IPS-15b (cell line): ENCODE data around the gene LRP1-AS.

Experiments
- H3K27me3 ChIP-seq: one replicate; pipeline ENCODE4 v1.6.1; 2013; ENCODE audit warnings: low read length; ENCODE audit not compliant: control insufficient read depth, insufficient read depth
- H3K36me3 ChIP-seq: one replicate; pipeline ENCODE4 v1.6.1; 2013; ENCODE audit warnings: low read length; ENCODE audit not compliant: control insufficient read depth, insufficient read depth
- H3K4me1 ChIP-seq: one replicate; pipeline ENCODE4 v1.6.1; 2013; ENCODE audit warnings: mild to moderate bottlenecking, low read length; ENCODE audit not compliant: control insufficient read depth, insufficient read depth
- H3K4me3 ChIP-seq: one replicate; pipeline ENCODE4 v1.5.1; 2013; ENCODE audit warnings: low read depth, low read length
- H3K9ac ChIP-seq: one replicate; pipeline ENCODE4 v1.6.1; 2013; ENCODE audit warnings: low read depth, mild to moderate bottlenecking, low read length
- H3K9me3 ChIP-seq: one replicate; pipeline ENCODE4 v1.6.1; 2013; ENCODE audit warnings: mild to moderate bottlenecking, low read length; ENCODE audit not compliant: control insufficient read depth, insufficient read depth

LRP1-AS gene

DNA sequence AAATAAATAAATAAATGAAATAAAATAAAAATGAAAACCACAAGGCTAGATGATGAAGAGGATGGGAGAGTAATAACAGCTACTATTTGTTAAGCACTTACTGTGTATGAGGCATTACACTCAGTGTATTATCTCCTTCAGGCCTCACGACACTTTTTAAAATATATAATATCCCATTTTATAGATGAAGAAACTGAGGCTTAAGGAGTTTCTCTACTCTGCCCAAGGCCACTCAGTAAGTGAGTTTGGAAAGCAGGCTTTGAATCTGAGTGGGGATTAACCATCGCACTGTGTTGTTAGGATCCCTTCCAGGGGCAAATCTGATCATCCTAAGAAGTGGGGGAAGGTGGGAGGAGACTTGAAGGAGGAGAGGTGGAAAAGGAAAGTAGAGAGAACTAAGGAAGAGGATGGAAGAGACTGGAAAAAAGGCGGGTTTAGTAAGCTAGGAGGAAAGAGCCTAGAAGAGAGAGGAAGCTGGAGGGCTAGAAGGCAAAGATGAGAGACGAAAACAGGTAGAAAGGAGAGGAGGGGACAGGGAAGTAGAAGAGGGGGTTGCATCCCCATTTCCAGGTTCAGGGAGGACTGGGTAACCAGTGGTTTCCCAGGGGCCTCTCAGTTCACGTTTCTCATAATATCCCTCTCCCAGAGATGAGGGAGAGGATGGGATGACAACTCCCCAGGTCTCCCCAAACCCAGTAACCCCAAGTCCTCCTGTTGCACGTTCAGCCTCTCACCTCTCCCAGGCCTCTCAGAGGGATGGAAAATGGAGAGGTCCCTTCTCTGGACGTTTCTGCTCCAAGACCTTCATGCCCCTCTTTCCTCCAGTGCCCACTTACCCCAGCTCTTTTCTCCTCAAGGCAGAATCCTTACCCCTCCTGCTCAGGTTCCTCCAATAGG is 38.0 kb downstream of the LRP1-AS start:
- H3K4me1 ChIP-seq: peaks cover 14% of the 10 kb centered on the region
- no peaks in the 10 kb centered on the region for H3K9me3 ChIP-seq
- peak overlapping the region; percentile 82 for H3K4me3 ChIP-seq
- H3K36me3 ChIP-seq: peaks cover 20% of the 10 kb centered on the region
- peak overlapping the region; percentile 65 for H3K9ac ChIP-seq
- no peaks in the 10 kb centered on the region for H3K27me3 ChIP-seq

GRCh38 chr12:57107456-57108155 is 39.8 kb downstream of the LRP1-AS start:
- H3K9ac ChIP-seq: no peak overlapping the region
- peaks cover 24% of the 10 kb centered on the region for H3K36me3 ChIP-seq
- H3K4me3 ChIP-seq: no peak overlapping the region
- H3K9me3 ChIP-seq: no peaks in the 10 kb centered on the region
- H3K4me1 ChIP-seq: peaks cover 14% of the 10 kb centered on the region
- H3K27me3 ChIP-seq: no peaks in the 10 kb centered on the region

DNA sequence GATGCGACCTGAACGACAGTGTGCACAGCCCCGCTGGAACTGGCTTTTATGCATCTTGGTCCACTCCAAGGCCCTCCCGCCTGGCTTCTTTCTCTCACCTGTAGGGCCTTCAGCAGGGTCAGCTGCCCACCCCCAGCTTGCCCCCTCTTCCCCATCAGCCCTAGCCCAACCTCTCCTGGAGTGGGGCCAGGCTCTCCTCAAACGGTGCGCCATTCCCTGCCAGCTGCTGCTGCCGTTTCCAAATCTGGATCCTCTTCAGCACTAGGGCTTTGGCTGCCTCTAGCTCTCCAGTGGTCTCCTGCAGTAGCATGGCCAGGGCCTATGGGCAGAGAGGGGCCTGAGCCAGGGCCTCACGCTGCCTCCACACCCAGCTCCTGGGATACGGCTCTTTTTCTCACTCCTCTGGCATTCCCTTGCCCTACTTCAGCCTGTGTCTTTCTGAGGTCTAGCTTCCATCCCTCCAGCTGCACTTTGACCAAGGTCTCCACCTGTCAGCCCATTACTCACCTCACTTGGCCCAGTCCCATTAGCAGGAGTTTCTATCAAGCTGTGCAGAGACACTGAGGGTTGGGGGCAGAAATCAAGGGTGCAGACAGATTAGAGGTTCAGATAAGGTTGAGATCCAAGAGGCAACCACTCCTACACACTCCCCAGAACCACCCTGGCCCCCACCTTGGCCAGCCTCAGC is 41.3 kb downstream of the LRP1-AS start:
- Histone ChIP-seq H3K27me3 (no peaks in the 10 kb centered on the region), H3K9ac (no peak overlapping the region), H3K4me1 (peaks cover 9% of the 10 kb centered on the region), H3K9me3 (no peaks in the 10 kb centered on the region), H3K4me3 (no peak overlapping the region), H3K36me3 (peaks cover 29% of the 10 kb centered on the region)

DNA sequence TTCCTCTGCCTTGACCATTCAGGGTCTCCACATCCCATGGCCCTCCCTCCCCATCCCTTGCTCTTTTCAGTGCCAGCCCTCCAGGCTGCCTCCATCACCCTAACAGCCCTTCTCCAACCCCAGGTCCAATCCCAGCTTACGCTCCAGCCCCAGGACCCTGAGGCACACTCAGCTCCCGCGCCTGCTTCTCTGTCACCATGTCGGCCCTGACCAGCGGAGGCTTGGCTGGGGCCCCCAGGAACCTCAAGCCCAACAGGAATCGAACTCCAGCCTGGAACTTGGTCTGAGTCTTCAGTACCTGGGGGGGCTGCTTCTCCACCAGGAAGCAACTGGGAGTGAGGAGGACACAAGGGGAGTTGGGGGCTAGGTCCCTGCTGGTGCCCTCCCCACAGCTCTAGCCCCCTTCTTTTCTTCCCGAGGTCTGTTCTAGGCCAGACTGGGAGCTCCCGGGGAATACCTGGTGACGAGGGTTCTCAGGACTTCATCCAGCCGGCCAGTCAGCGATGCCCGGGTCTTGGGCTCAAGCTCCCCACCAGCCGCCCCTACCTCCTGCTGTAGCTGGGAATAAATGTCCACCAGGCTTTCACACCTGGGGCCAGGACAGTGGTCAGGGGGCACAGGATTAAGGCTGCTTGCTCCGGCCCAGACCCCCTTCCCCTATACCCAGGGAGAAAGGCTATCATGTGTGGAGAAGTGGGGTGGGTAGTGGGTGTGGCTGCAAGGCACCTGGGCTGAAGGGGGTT is 42.2 kb downstream of the LRP1-AS start:
- Histone ChIP-seq H3K36me3 (peaks cover 29% of the 10 kb centered on the region), H3K4me1 (peaks cover 9% of the 10 kb centered on the region), H3K4me3 (no peak overlapping the region)

GRCh38 chr12:57104292-57104910 is 43.0 kb downstream of the LRP1-AS start:
- no peak overlapping the region for H3K4me3 ChIP-seq
- no peaks in the 10 kb centered on the region for H3K9me3 ChIP-seq
- H3K27me3 ChIP-seq: no peaks in the 10 kb centered on the region
- no peak overlapping the region for H3K9ac ChIP-seq
- H3K4me1 ChIP-seq: peaks cover 2% of the 10 kb centered on the region
- peaks cover 32% of the 10 kb centered on the region for H3K36me3 ChIP-seq

More for the DNA sequence above, 42.2 kb downstream of the LRP1-AS start:
- H3K27me3 ChIP-seq: no peaks in the 10 kb centered on the region
- no peak overlapping the region for H3K9ac ChIP-seq
- H3K9me3 ChIP-seq: no peaks in the 10 kb centered on the region

GRCh38 chr12:57103856-57104255 is 43.6 kb downstream of the LRP1-AS start:
- no peaks in the 10 kb centered on the region for H3K27me3 ChIP-seq
- H3K4me3 ChIP-seq: no peak overlapping the region
- H3K4me1 ChIP-seq: no peaks in the 10 kb centered on the region
- H3K9me3 ChIP-seq: no peaks in the 10 kb centered on the region
- no peak overlapping the region for H3K9ac ChIP-seq
- peaks cover 34% of the 10 kb centered on the region for H3K36me3 ChIP-seq

DNA sequence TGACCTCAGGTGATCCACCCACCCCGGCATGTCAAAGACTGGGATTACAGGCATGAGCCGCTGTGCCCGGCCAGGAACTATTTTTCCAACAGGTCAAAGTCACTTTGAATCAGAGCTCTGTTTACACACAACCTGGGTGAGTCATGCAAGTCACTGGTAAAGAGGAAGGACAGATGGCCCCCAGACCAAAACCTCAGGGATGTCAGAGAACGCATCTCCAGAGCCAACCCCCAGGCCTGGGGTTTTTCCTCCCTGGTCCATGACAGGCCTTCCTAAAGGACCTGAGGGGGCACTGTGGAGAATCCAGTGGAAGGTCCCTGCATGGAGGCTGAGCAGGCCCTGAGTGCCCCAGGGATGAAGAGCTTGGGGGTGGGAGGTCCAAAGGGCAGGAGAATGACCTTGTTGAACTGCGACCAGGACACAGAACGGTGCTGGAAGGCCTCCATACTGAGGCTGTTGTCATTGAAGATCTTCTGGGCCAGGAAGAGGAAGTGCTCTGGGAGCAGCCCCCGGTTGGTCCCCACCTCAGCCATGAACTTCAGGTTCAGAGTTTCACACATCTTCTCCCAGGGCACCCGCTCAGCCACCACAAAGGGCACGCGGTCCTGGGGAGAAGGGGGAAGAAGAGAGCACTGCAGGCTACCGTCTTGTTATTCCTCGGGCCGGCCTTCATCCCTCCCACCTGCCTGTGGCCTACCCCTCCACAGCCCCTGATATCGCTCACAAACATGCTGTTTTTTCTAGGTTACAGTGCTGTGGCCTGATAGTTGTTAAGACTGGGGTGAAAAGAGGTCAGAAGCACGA is 45.3 kb downstream of the LRP1-AS start:
- Histone ChIP-seq H3K4me1 (no peaks in the 10 kb centered on the region), H3K36me3 (peaks cover 36% of the 10 kb centered on the region), H3K9me3 (no peaks in the 10 kb centered on the region), H3K27me3 (no peaks in the 10 kb centered on the region), H3K4me3 (no peak overlapping the region), H3K9ac (no peak overlapping the region)

DNA sequence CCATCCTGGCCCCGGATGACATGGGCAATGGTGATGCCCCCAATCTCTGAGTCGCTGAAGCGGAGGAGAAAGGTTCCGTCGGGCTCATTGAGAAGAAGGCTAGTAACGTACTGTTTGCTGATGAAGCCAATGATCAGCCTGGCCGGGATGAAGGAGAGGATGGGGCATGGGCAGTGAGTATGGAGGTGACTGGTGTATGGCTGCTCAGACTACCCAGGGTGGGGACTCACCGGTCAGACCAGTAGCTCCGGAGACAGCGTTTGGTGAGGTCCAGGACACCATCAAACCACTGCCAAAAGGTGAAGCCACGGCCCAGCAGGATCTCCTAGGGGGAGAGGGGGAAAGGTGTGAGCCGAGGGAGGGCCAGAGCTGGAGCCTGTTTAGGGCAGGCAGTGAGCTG is 47.7 kb downstream of the LRP1-AS start:
- no peak overlapping the region for H3K4me3 ChIP-seq
- H3K36me3 ChIP-seq: peaks cover 27% of the 10 kb centered on the region
- H3K9ac ChIP-seq: no peak overlapping the region
- no peaks in the 10 kb centered on the region for H3K27me3 ChIP-seq
- H3K9me3 ChIP-seq: no peaks in the 10 kb centered on the region
- H3K4me1 ChIP-seq: peaks cover 2% of the 10 kb centered on the region

DNA sequence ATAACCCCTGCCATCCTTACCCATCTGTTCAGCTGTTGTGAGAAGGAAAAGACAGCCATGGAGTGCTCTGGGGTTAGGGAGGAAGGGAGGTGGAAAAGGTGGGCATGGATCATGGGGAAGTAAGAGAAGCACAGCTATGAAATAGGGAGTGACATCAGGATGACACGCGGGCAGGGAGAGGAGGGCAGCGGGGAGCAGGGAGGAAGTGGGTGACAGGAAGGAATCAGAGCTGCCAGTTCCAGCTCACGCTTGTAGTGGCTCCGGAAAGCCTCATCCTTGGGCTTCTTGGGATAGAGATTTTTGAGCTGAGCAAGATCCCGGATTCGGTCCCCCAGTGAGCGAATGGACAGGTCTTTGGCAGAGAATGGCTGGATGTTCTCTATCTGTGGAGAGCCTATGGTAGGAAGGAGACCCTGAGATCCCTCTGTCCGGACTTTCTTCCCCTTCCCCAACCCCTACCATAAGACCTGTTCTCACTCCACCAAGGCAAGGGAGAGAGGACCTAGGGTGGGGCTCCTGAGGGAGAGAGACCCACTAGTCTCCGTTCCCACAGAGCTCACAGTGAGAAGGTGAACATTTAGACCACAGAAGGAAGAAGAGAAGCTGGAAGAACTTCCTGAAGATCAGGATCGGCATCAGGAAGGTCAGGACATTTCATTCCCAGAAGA is 48.2 kb downstream of the LRP1-AS start:
- Histone ChIP-seq H3K27me3 (no peaks in the 10 kb centered on the region), H3K4me3 (no peak overlapping the region), H3K9me3 (no peaks in the 10 kb centered on the region), H3K4me1 (peaks cover 8% of the 10 kb centered on the region), H3K9ac (no peak overlapping the region), H3K36me3 (peaks cover 26% of the 10 kb centered on the region)

- Histone ChIP-seq H3K36me3 (peaks cover 29% of the 10 kb centered on the region), H3K4me1 (peaks cover 11% of the 10 kb centered on the region), H3K27me3 (no peaks in the 10 kb centered on the region), H3K9ac (no peak overlapping the region), H3K9me3 (no peaks in the 10 kb centered on the region), H3K4me3 (no peak overlapping the region)
Measured at GRCh38 chr12:57098546-57098945, 48.9 kb downstream of the LRP1-AS start.
